WTC11 (cell line): ENCODE data around the gene PFDN5.

ENCODE experiments used
- FOXK1 ChIP-seq: sonication (generic); formaldehyde crosslinking; IDR thresholded peaks from 2 replicates; pipeline ENCODE4 v1.8.0; 2022; ENCODE audit warnings: mild to moderate bottlenecking, moderate library complexity, missing genetic modification reagents
- RORB ChIP-seq: fragments of 250-450 bp; sonication (Bioruptor Pico); IDR thresholded peaks from 2 replicates; pipeline ENCODE4 v1.9.0; 2021; ENCODE audit warnings: mild to moderate bottlenecking

- TF ChIP-seq RORB (CRISPR knock-in tag) (no peak), FOXK1 (CRISPR knock-in tag) (no peak)
Observed at GRCh38 chr12:53265783-53266182, 29.6 kb upstream of the PFDN5 start.
